Measurements from ENCODE around the gene ZNF217.
"Not testable (repeated sequence)": the region's sequence is repeated elsewhere in the genome, so short reads cannot be mapped to it uniquely, and the experiment has no call there.

The ZNF217 gene

GRCh38 chr20:53575481-53576194, 18.0 kb downstream of the ZNF217 start:
- no peaks in the 10 kb centered on the region for H3K9me3 ChIP-seq (ENCODE audit: control insufficient read depth, low read length)
- H3K4me3 ChIP-seq (ENCODE audit: low read length) = no peak overlapping the region
- H3K9ac ChIP-seq (ENCODE audit: low read length) = no peak overlapping the region
- H3K27me3 ChIP-seq (ENCODE audit: control insufficient read depth, insufficient read depth, low read length) = no peaks in the 10 kb centered on the region
- H3K4me1 ChIP-seq (ENCODE audit: control insufficient read depth, insufficient read depth, low read length) = peaks cover 37% of the 10 kb centered on the region
- H3K36me3 ChIP-seq (ENCODE audit: control insufficient read depth, insufficient read depth, low read length) = peaks cover 11% of the 10 kb centered on the region

GRCh38 chr20:53574819-53575218, 18.8 kb downstream of the ZNF217 start:
- H3K27me3 ChIP-seq (ENCODE audit: control insufficient read depth, insufficient read depth, low read length) = no peaks in the 10 kb centered on the region
- peaks cover 11% of the 10 kb centered on the region for H3K36me3 ChIP-seq (ENCODE audit: control insufficient read depth, insufficient read depth, low read length)
- no peak overlapping the region for H3K4me3 ChIP-seq (ENCODE audit: low read length)
- no peak overlapping the region for H3K9ac ChIP-seq (ENCODE audit: low read length)
- H3K4me1 ChIP-seq (ENCODE audit: control insufficient read depth, insufficient read depth, low read length) = peaks cover 36% of the 10 kb centered on the region
- no peaks in the 10 kb centered on the region for H3K9me3 ChIP-seq (ENCODE audit: control insufficient read depth, low read length)

DNA sequence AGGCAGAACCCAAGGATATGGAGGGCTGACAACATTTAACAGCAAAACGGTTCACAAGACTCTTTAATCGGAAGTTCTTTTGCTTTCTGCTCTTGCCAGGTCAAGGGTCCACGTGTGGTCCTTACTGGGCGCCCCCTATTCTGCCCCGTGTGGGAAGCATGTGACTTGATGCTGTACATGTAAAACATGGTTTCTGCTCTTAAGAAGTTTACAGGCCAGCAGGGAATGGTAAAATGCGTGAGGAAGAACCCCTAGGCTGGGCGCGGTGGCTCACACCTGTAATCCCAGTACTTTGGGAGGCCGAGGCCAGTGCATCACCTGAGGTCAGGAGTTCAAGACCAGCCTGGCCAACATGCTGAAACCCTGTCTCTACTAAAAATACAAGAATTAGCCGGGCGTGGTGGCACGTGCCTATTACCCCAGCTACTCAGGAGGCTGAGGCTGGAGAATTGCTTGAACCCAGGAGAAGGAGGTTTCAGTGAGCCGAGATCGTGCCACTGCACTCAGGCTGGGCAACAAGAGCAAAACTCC, 19.3 kb downstream of the ZNF217 start:
- Histone ChIP-seq H3K36me3 (ENCODE audit: control insufficient read depth, insufficient read depth, low read length) (peaks cover 11% of the 10 kb centered on the region), H3K9ac (ENCODE audit: low read length) (no peak overlapping the region), H3K27me3 (ENCODE audit: control insufficient read depth, insufficient read depth, low read length) (no peaks in the 10 kb centered on the region), H3K4me1 (ENCODE audit: control insufficient read depth, insufficient read depth, low read length) (peaks cover 33% of the 10 kb centered on the region), H3K4me3 (ENCODE audit: low read length) (no peak overlapping the region), H3K9me3 (ENCODE audit: control insufficient read depth, low read length) (no peaks in the 10 kb centered on the region)

GRCh38 chr20:53571555-53572286, 21.9 kb downstream of the ZNF217 start:
- Histone ChIP-seq H3K4me1 (ENCODE audit: control insufficient read depth, insufficient read depth, low read length) (peaks cover 17% of the 10 kb centered on the region), H3K9me3 (ENCODE audit: control insufficient read depth, low read length) (no peaks in the 10 kb centered on the region), H3K9ac (ENCODE audit: low read length) (no peak overlapping the region), H3K27me3 (ENCODE audit: control insufficient read depth, insufficient read depth, low read length) (no peaks in the 10 kb centered on the region), H3K36me3 (ENCODE audit: control insufficient read depth, insufficient read depth, low read length) (peaks cover 11% of the 10 kb centered on the region), H3K4me3 (ENCODE audit: low read length) (no peak overlapping the region)

DNA sequence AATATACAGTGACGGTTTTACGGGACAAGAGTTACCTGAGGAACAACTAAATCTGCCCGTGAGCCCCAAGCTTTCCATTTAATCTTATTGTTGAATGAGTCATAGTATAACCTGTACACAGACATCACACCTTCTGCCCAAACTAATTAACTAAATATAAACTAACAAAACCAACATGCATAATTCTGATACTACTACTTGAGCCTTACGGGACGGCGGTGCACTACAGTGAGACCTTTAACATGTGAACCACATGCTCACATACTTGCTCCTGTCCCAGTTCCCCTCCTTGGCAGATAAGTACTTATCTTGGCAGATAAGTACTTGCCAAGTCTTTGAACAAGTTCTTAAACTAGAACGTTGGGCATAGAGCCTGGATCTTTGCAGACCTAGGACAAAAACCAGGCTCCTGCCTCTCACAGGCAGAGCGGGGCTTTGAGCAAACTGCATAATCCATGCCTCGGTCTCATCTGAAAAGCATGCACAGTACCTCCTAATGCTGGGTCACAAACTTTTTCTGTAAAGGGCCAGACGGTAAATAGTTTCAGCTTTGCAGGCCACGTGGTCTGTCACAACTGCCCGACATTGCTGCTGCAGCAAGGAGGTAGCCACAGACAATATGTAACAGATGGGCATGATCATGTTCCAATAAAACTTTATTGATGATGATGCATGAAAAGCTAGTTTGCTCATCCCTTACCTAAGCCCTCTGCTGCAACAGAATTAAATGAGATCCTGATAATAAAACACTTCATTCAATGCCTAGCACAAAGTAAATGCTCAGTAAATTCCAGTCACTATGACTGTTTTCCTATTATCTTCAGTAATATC, 23.0 kb downstream of the ZNF217 start:
- Histone ChIP-seq H3K4me3 (ENCODE audit: low read length) (no peak overlapping the region), H3K27me3 (ENCODE audit: control insufficient read depth, insufficient read depth, low read length) (no peaks in the 10 kb centered on the region), H3K9me3 (ENCODE audit: control insufficient read depth, low read length) (no peaks in the 10 kb centered on the region), H3K4me1 (ENCODE audit: control insufficient read depth, insufficient read depth, low read length) (peaks cover 17% of the 10 kb centered on the region), H3K9ac (ENCODE audit: low read length) (no peak overlapping the region), H3K36me3 (ENCODE audit: control insufficient read depth, insufficient read depth, low read length) (peaks cover 5% of the 10 kb centered on the region)

GRCh38 chr20:53569606-53570307, 23.9 kb downstream of the ZNF217 start:
- Histone ChIP-seq H3K36me3 (ENCODE audit: control insufficient read depth, insufficient read depth, low read length) (peaks cover 6% of the 10 kb centered on the region), H3K9me3 (ENCODE audit: control insufficient read depth, low read length) (no peaks in the 10 kb centered on the region), H3K4me1 (ENCODE audit: control insufficient read depth, insufficient read depth, low read length) (peaks cover 17% of the 10 kb centered on the region), H3K9ac (ENCODE audit: low read length) (no peak overlapping the region), H3K27me3 (ENCODE audit: control insufficient read depth, insufficient read depth, low read length) (no peaks in the 10 kb centered on the region), H3K4me3 (ENCODE audit: low read length) (no peak overlapping the region)

GRCh38 chr20:53569005-53569404, 24.6 kb downstream of the ZNF217 start:
- Histone ChIP-seq H3K4me3 (ENCODE audit: low read length) (no peak overlapping the region), H3K36me3 (ENCODE audit: control insufficient read depth, insufficient read depth, low read length) (peaks cover 6% of the 10 kb centered on the region), H3K9ac (ENCODE audit: low read length) (no peak overlapping the region), H3K4me1 (ENCODE audit: control insufficient read depth, insufficient read depth, low read length) (peaks cover 17% of the 10 kb centered on the region), H3K9me3 (ENCODE audit: control insufficient read depth, low read length) (no peaks in the 10 kb centered on the region), H3K27me3 (ENCODE audit: control insufficient read depth, insufficient read depth, low read length) (no peaks in the 10 kb centered on the region)

GRCh38 chr20:53568351-53568750, 25.3 kb downstream of the ZNF217 start:
- no peak overlapping the region for H3K4me3 ChIP-seq (ENCODE audit: low read length)
- no peak overlapping the region for H3K9ac ChIP-seq (ENCODE audit: low read length)
- peaks cover 6% of the 10 kb centered on the region for H3K36me3 ChIP-seq (ENCODE audit: control insufficient read depth, insufficient read depth, low read length)
- H3K27me3 ChIP-seq (ENCODE audit: control insufficient read depth, insufficient read depth, low read length) = no peaks in the 10 kb centered on the region
- no peaks in the 10 kb centered on the region for H3K9me3 ChIP-seq (ENCODE audit: control insufficient read depth, low read length)
- H3K4me1 ChIP-seq (ENCODE audit: control insufficient read depth, insufficient read depth, low read length) = peaks cover 17% of the 10 kb centered on the region

DNA sequence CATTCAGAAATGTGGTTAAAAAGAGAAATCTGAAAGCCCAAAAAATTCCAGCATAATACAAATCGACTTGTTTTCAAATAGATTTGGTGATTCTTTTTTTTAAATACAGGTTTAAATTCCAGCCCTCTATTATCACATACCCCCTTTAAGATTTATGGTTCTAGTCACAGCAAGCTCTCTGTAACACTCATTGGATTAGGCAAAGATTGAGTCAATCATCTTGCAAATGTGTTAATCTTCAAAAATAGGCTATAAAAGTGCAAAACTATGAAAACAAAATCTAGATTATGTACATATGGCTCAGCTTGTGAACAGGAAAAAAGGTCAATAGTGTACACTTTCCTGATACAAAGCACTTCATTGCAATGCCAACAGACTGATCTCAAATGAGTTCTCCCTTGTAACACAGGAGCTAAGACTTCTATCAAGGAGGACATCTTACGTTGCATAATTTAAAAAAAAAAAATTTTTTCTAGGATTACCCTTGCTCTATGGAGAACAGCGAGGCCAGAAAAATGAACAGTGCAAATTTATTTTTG, 26.2 kb downstream of the ZNF217 start:
- Histone ChIP-seq H3K4me1 (ENCODE audit: control insufficient read depth, insufficient read depth, low read length) (peaks cover 17% of the 10 kb centered on the region), H3K9me3 (ENCODE audit: control insufficient read depth, low read length) (no peaks in the 10 kb centered on the region), H3K9ac (ENCODE audit: low read length) (no peak overlapping the region), H3K36me3 (ENCODE audit: control insufficient read depth, insufficient read depth, low read length) (peaks cover 6% of the 10 kb centered on the region), H3K27me3 (ENCODE audit: control insufficient read depth, insufficient read depth, low read length) (no peaks in the 10 kb centered on the region), H3K4me3 (ENCODE audit: low read length) (no peak overlapping the region)

DNA sequence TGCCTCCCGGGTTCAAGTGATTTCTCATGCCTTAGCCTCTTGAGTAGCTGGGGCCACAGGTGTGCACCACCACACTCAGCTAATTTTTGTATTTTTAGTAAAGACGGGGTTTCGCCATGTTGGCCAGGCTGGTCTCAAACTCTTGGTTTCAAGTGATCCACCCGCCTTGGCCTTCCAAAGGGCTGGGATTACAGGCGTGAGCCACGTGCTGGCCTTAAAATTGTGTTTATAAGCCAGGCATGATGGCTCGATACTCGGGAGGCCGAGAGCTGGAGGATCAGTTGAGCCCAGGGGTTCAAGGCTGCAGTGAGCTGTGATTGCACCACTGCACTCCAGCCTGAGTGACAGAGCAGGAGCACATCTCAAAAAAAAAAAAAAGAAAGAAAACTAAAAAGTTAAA, 27.0 kb downstream of the ZNF217 start:
- H3K4me3 ChIP-seq (ENCODE audit: low read length); H3K9ac ChIP-seq (ENCODE audit: low read length); H3K27me3 ChIP-seq (ENCODE audit: control insufficient read depth, insufficient read depth, low read length); H3K36me3 ChIP-seq (ENCODE audit: control insufficient read depth, insufficient read depth, low read length); H3K9me3 ChIP-seq (ENCODE audit: control insufficient read depth, low read length): not testable (repeated sequence)
- peaks cover 13% of the 10 kb centered on the region for H3K4me1 ChIP-seq (ENCODE audit: control insufficient read depth, insufficient read depth, low read length)

DNA sequence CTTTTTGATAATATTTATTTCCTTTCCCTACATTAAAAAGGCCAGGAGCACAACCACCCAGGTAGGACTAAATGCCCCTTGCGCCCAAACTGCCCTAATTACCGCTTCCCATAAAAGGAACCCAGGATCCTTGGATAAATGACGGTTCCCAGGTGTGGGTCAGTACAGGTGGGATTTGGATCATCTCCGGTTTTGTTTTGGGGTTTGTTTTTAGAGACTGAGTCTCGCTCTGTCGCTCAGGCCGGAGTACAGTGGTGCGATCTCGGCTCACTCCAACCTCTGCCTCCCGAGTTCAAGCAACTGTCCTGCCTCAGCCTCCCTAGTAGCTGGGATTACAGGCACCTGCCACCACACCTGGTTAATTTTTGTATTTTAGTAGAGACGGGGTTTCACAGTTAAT, 28.4 kb downstream of the ZNF217 start:
- peaks cover 6% of the 10 kb centered on the region for H3K4me1 ChIP-seq (ENCODE audit: control insufficient read depth, insufficient read depth, low read length)
- H3K9me3 ChIP-seq (ENCODE audit: control insufficient read depth, low read length) = no peaks in the 10 kb centered on the region
- peaks cover 6% of the 10 kb centered on the region for H3K36me3 ChIP-seq (ENCODE audit: control insufficient read depth, insufficient read depth, low read length)
- no peak overlapping the region for H3K9ac ChIP-seq (ENCODE audit: low read length)
- no peaks in the 10 kb centered on the region for H3K27me3 ChIP-seq (ENCODE audit: control insufficient read depth, insufficient read depth, low read length)
- H3K4me3 ChIP-seq (ENCODE audit: low read length) = no peak overlapping the region

Data from mucosa of stomach (tissue), 1 donor.